Measurements from ENCODE around the gene C9orf43.
"Not testable (repeated sequence)": the region's sequence is repeated elsewhere in the genome, so short reads cannot be mapped to it uniquely, and the experiment has no call there.

C9orf43 gene, protein sequence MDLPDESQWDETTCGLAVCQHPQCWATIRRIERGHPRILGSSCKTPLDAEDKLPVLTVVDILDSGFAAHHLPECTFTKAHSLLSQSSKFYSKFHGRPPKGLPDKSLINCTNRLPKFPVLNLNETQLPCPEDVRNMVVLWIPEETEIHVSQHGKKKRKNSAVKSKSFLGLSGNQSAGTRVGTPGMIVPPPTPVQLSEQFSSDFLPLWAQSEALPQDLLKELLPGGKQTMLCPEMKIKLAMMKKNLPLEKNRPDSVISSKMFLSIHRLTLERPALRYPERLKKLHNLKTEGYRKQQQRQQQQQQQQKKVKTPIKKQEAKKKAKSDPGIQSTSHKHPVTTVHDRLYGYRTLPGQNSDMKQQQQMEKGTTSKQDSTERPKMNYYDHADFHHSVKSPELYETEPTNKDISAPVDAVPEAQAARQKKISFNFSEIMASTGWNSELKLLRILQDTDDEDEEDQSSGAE

DNA sequence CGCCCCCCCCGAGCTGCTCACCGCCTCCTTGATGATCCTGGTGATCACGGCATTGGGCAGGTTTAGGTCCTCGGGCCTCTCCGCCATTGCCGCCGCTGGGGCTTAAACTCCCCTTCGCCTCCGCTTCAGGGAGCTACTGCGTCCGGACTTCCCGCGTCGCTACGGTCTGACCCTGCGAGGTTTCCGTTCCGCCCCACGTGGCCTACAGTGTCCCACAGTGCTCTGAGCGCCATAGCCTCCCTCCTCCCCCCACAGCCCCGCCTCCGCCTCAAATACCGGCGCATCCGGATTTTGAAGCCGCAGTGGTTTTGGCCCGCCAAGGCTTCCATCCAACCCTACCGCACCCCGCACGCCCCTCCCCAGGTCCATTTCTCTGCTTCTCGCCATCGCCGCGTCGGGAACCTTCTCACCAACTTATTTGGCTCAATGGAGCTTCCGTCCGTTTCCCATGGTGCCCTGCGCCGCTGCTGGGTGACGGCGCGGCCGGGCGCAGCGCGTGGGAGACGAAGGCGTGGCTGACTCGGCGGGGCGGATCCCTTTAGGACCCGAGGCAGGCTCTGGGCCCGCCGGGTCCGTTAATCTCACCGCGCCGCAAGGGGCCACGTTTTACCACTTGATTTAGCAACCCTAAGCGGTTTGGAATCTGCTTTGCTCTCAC lies at the start of gene C9orf43, which contains the start of gene POLE3:
C9orf43 (plus strand) TSS at position 541 of the 658 bp plus-strand sequence. CDS start 2,747 bp downstream, outside the sequence.
POLE3 (minus strand) TSS at position 469 of the 658 bp plus-strand sequence; CDS start at position 87, 382 bp downstream.
- DNase-seq, result peak; percentile 98

- no peak for DNase-seq
These were observed 49.1 kb upstream of the C9orf43 start for GRCh38 chr9:113361304-113362018.

DNA sequence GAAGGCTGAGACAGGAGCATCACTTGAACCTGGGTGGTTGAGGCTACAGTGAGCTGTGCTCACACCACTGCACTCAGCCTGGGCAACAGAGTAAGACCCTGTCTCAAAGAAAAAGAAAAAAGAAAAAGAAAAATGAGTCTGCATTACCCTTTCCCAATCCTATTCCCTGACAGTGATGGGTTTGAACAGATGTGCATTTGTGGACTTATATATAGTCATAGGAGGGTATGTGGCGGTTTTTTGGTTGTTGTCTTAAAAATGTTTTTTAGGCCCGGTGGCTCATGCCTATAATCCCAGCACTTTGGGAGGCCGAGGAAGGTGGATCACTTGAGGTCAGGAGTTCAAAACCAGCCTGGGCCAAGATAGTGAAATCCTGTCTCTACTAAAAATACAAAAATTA lies 47.2 kb upstream of the C9orf43 start:
- no peak for DNase-seq

DNA sequence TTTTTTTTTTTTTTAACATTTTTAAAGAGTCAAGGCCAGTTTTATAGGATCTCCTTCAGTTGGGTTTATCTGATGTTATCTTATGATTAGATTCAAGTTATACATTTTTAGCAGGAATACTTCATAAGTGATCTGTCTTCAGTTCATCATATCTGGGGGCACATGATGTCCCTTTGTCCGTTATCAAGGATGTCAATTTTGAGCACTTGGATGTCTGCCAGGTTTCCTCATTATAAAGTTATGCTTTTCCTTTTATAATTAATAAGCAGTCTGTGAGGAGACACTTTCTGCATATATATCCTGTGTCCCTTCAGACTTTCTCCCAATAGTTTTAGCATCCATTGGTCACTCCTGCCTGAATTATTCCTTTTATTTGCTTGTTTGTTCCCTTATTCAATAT lies 45.6 kb upstream of the C9orf43 start:
- no peak for DNase-seq

- DNase-seq, result not testable (repeated sequence)
These were observed 44.9 kb upstream of the C9orf43 start for GRCh38 chr9:113365652-113366051.

GRCh38 chr9:113368348-113368981 lies 42.1 kb upstream of the C9orf43 start:
- DNase-seq, result no peak

DNA sequence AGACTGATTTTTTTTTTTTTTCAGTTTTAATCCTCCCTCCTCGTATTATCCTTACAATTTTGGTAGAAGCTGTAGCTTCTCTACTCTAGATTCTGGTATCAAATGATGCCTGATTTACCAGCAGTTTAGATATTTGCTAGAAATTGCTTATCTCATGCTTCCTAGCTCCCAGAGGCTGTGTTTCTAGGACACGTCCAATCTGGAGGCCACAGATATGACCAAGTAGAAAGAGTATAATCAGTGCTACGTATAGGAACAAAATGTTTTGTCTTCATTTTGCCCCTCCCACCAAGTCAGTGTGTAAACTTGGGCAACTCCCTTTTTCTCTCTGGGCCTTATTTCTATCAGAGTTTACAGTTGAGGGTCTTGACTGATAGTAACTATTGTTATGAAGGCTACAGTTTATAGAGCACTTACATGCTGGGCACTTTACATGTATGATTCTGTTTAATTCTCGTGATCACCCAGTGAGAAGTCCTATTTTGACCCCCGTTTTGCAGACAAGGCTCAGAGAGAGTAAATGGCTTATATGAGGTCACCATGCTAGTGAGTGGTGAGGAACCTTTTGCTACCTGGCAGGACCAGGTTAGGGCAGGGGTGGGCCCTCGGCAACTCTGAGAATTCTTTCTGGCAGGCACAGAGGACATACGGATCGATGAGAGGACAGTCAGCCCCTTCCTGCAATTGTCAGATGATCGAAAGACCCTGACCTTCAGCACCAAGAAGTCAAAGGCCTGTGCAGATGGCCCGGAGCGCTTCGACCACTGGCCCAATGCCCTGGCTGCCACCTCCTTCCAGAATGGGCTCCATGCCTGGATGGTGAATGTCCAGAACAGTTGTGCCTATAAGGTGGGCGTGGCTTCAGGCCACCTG lies 41.3 kb upstream of the C9orf43 start:
- DNase-seq, result no peak

- no peak for DNase-seq
These were observed 40.7 kb upstream of the C9orf43 start for GRCh38 chr9:113369855-113370140.

GRCh38 chr9:113370806-113371325 lies 39.7 kb upstream of the C9orf43 start:
- DNase-seq, result no peak

- no peak for DNase-seq
These were observed 38.5 kb upstream of the C9orf43 start for GRCh38 chr9:113372059-113372458.

GRCh38 chr9:113373256-113373655 lies 37.3 kb upstream of the C9orf43 start:
- DNase-seq, result no peak

DNA sequence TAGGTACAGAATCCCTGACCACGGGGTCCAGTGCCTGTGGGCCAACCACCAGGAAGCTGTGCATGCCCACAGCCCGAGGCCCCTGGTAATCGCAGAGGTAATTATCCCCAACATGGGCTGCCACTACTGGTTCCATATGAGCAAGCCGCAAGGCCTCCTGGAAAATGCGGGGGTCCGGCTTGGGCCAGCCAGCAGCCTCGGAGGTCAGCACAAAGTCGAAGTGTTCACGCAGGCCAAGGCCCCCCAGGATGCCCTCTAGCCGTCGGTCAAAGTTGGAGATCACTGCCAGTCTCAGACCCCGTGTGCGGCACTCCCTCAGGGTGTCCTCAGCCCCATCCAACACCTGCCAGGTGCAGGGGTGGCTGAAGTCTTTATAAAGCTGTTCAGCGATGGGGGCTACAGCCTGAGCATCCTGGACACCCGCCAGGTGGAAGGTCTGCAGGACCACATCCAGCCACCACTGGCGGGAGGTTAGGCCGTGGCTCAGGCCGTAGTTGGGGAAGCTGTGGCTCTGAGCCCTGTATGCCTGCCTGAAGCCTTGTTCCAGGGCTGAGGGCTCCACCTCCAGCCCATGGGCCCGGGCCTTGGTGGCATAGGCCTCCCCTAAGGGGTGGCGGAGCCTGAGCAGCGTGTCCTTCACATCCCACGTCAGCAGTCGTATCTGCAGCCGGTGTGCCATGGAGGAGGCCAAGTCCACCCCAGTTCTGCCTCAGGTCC lies 36.7 kb upstream of the C9orf43 start:
- no peak for DNase-seq

- DNase-seq, result no peak
These were observed 35.2 kb upstream of the C9orf43 start for GRCh38 chr9:113375057-113376023.

DNA sequence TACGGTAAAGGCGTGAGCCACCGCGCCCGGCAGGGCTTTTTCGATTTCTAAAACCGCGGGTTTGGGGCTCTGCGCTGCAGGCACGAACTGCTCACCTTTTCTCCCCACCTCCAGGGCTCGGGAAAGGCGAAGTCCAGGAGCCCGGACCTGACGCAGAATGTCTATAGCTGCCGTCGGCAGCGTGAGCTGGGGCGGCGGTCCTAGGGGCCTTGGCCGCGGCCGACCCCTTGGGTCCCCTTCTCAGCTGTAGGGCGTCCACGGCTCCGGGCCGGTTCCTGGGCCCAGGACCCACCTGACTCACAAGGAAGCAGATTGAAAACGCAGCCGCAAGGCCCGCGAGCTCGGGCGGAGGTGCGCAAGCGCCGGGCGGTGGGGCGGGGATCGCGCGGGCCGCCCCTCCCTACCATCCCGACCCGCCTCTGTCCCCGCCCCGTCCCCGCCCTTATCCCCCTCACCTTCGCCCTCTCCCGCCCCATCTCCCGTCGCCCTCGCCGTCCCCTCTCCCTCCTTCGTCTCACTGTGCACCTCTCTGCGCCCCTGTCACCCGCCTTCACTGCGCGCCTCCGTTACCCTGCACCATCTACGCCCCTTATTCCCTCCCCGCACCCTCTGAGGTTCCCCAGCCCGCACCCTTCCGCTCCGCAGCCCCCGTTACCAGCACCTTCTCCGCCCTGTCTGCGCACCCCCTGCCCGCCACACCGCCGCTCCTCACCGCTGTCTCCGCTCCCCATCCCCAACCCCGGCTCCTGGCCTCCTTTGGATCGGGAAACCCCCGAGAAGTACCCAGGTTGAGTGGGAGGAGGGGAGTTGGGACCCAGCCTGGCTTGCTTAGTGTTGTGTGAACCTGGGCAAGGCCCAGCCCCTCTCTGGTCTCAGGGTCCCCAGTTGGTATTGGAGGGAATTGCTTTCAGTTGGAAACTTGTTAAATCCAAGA lies 33.6 kb upstream of the C9orf43 start, which contains the start of gene HDHD3:
HDHD3 (minus strand) TSS at position 353 of the 934 bp plus-strand sequence. CDS start 2,632 bp downstream, outside the sequence.
- peak; percentile 92 for DNase-seq

DNA sequence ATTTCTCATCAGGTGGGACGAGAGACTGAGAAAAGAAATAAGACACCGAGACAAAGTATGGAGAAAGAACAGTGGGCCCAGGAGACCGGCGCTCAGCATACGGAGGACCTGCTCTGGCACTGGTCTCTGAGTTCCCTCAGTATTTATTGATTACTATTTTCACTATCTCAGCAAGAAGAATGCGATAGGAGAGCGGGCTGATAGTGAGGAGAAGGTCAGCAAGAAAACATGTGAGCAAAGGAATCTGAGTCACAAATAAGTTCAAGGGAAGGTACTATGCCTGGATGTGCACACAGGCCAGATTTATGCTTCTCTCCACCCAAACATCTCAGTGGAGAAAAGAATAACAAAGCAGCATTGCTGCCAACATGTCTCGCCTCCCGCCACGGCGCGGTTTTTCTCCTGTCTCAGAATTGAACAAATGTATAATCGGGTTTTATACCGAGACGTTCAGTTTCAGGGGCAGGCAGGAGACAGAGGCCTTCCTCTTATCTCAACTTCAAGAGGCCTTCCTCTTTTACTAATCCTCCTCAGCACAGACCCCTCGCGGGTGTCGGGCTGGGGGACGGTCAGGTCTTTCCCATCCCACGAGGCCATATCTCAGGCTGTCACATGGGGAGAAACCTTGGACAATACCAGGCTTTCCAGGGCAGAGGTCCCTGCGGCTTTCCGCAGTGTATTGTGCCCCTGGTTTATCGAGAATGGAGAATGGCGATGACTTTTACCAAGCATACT lies 31.3 kb upstream of the C9orf43 start:
- DNase-seq, result not testable (repeated sequence)

- DNase-seq, result not testable (repeated sequence)
These were observed 30.7 kb upstream of the C9orf43 start for GRCh38 chr9:113379829-113380210.

- no peak for DNase-seq
These were observed 29.6 kb upstream of the C9orf43 start for GRCh38 chr9:113380869-113381378.

GRCh38 chr9:113381441-113381840 lies 29.1 kb upstream of the C9orf43 start:
- DNase-seq, result not testable (repeated sequence)
